ENCODE measurements around the gene UAP1L1.

- TF ChIP-seq, protein P1, sequence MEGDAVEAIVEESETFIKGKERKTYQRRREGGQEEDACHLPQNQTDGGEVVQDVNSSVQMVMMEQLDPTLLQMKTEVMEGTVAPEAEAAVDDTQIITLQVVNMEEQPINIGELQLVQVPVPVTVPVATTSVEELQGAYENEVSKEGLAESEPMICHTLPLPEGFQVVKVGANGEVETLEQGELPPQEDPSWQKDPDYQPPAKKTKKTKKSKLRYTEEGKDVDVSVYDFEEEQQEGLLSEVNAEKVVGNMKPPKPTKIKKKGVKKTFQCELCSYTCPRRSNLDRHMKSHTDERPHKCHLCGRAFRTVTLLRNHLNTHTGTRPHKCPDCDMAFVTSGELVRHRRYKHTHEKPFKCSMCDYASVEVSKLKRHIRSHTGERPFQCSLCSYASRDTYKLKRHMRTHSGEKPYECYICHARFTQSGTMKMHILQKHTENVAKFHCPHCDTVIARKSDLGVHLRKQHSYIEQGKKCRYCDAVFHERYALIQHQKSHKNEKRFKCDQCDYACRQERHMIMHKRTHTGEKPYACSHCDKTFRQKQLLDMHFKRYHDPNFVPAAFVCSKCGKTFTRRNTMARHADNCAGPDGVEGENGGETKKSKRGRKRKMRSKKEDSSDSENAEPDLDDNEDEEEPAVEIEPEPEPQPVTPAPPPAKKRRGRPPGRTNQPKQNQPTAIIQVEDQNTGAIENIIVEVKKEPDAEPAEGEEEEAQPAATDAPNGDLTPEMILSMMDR (IDR thresholded peaks at IDR 0.05; ENCODE audit: low read length), result no peak
- TF ChIP-seq EZH2 (optimal IDR thresholded peaks at IDR 0.05; ENCODE audit: low read depth, low read length), result no peak
- TF ChIP-seq EZH2phosphoT487 (IDR thresholded peaks at IDR 0.05; ENCODE audit: low read length), result no peak
These were observed 23.1 kb upstream of the UAP1L1 start, which contains the start of gene ENTPD2 for GRCh38 chr9:137053944-137054931.
